Natural killer cell (primary cell): ENCODE data around the gene HTRA1. TPM values are rescaled to one million over a fixed set of nuclear protein-coding genes. Genes with fewer than 3 reads are reported as not detected.

ENCODE experiments used
- ATAC-seq, 3 donors: fragments of 150-1000 bp in 2 of 3; fragments of 200-7000 bp in 1 of 3; cut with Tn5 transposase; 1 replicate in 1 of 3; 2 replicates in 2 of 3; pipeline ENCODE4 v1.10.0; 2021; ENCODE audit warnings: mild to moderate bottlenecking in 2 of 3, moderate library complexity in 2 of 3
- DNase-seq, 2 donors: peaks; one replicate each; pipeline versions ENCODE4 v3.0.0 to v3.0.0-alpha.2; 2013 to 2021; ENCODE audit warnings: mixed read lengths in 1 of 2
- H3K27ac ChIP-seq: one replicate; pipeline ENCODE4 v1.5.1; 2013; ENCODE audit warnings: mild to moderate bottlenecking, low read length
- H3K27me3 ChIP-seq: one replicate; pipeline ENCODE4 v1.6.1; 2013; ENCODE audit warnings: low read length; ENCODE audit not compliant: control insufficient read depth, insufficient read depth
- H3K36me3 ChIP-seq: one replicate; pipeline ENCODE4 v1.6.1; 2013; ENCODE audit warnings: low read length; ENCODE audit not compliant: control insufficient read depth, insufficient read depth
- H3K4me1 ChIP-seq: one replicate; pipeline ENCODE4 v1.6.1; 2013; ENCODE audit warnings: low read length; ENCODE audit not compliant: control insufficient read depth, insufficient read depth
- H3K4me3 ChIP-seq: one replicate; pipeline ENCODE4 v1.5.1; 2013; ENCODE audit warnings: low read length
- H3K9me3 ChIP-seq: one replicate; pipeline ENCODE4 v1.6.1; 2013; ENCODE audit warnings: low read length; ENCODE audit not compliant: control insufficient read depth, insufficient read depth
- H3K27ac Mint-ChIP-seq, 2 donors: one replicate each; pipeline ENCODE4 v1.8.0; 2022; ENCODE audit warnings: mild to moderate bottlenecking in 2 of 2, mixed read lengths in 2 of 2, moderate library complexity in 1 of 2
- H3K27me3 Mint-ChIP-seq, 2 donors: one replicate each; pipeline ENCODE4 v1.8.0; 2022; ENCODE audit warnings: low read depth in 2 of 2, mixed read lengths in 2 of 2
- H3K36me3 Mint-ChIP-seq: one replicate; pipeline ENCODE4 v1.8.0; 2022; ENCODE audit warnings: mixed read lengths
- H3K4me1 Mint-ChIP-seq, 2 donors: one replicate each; pipeline ENCODE4 v1.8.0; 2022; ENCODE audit warnings: mixed read lengths in 2 of 2
- H3K4me3 Mint-ChIP-seq: one replicate; pipeline ENCODE4 v1.8.0; 2022; ENCODE audit warnings: mild to moderate bottlenecking, moderate library complexity, mixed read lengths
- H3K9me3 Mint-ChIP-seq, 2 donors: one replicate each; pipeline ENCODE4 v1.8.0; 2022; ENCODE audit warnings: mixed read lengths in 2 of 2
- WGBS: methylation state at CpG from one replicate; pipeline ENCODE4 v1.1.7; 2013; ENCODE audit warnings: missing lambda C conversion rate; ENCODE audit not compliant: insufficient coverage; 5-methylcytosine and 5-hydroxymethylcytosine counted together
- intact Hi-C: fragments of 100-400 bp; cut with micrococcal nuclease; formaldehyde crosslinking; loops from one replicate; pipeline ENCODE4 v1.14.2; 2022
- total RNA-seq, 4 donors: library from RNA; stranded (reverse); fragments of 120-200 nt in 1 of 4; gene quantifications; one replicate each; pipeline versions ENCODE4 v1.2.3 to v1.2.4, GENCODE V29; 2013 to 2022
- TF ChIP-seq, protein P1 (sequence below): fragments of 200-600 bp; IDR thresholded peaks from one replicate; pipeline ENCODE4 v1.8.0; 2022; ENCODE audit warnings: antibody characterized with exemption

Gene HTRA1
- total RNA-seq, 3 donors from 2014 or later (not counting 1 experiment from before 2014, with no cell fraction given) = not detected

- H3K4me3 Mint-ChIP-seq = no peak overlapping the region
- intact Hi-C loops = no loop called here
- peaks cover 5 to 20% of the 10 kb centered on the region in 2 donors for H3K27me3 Mint-ChIP-seq
- no peak overlapping the region for H3K27ac Mint-ChIP-seq
- no peaks in the 10 kb centered on the region for H3K9me3 Mint-ChIP-seq
- DNase-seq (no peak), ATAC-seq (no peak)
- Histone ChIP-seq H3K9me3 (no peaks in the 10 kb centered on the region), H3K27me3 (no peaks in the 10 kb centered on the region), H3K36me3 (no peaks in the 10 kb centered on the region), H3K4me1 (no peaks in the 10 kb centered on the region), H3K27ac (no peak overlapping the region), H3K4me3 (no peak overlapping the region)
- TF ChIP-seq, protein P1, sequence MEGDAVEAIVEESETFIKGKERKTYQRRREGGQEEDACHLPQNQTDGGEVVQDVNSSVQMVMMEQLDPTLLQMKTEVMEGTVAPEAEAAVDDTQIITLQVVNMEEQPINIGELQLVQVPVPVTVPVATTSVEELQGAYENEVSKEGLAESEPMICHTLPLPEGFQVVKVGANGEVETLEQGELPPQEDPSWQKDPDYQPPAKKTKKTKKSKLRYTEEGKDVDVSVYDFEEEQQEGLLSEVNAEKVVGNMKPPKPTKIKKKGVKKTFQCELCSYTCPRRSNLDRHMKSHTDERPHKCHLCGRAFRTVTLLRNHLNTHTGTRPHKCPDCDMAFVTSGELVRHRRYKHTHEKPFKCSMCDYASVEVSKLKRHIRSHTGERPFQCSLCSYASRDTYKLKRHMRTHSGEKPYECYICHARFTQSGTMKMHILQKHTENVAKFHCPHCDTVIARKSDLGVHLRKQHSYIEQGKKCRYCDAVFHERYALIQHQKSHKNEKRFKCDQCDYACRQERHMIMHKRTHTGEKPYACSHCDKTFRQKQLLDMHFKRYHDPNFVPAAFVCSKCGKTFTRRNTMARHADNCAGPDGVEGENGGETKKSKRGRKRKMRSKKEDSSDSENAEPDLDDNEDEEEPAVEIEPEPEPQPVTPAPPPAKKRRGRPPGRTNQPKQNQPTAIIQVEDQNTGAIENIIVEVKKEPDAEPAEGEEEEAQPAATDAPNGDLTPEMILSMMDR = no peak
- no peaks in the 10 kb centered on the region for H3K36me3 Mint-ChIP-seq
- 88% methylated on average over 5 of the region's 5 CpGs for WGBS
- H3K4me1 Mint-ChIP-seq = peaks cover 0 to 4% of the 10 kb centered on the region in 2 donors
These were observed 37.2 kb downstream of the HTRA1 start for GRCh38 chr10:122498521-122498920.

DNA sequence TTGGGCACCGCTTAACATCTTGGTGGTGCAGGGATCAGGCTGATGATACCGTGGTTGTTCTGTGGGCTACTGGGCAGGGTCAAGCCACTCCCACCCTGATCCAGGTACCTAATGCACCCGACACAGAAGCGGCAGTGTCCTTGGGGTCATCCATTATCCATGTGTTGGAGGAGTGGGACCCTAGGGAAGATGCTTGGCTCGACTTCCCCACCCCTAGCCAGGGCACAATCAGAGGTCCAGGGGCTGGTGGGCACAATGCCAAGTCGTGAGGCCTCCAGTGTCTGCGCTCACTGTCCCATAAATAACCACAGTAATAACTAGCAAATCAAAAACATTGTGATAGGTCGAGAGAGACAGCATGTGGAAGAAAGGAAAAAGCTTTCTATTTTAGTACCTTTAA is 37.7 kb downstream of the HTRA1 start:
- no peaks in the 10 kb centered on the region for H3K36me3 Mint-ChIP-seq
- TF ChIP-seq, protein P1 = no peak
- H3K27me3 Mint-ChIP-seq = peaks cover 5 to 20% of the 10 kb centered on the region in 2 donors
- intact Hi-C loops = no loop called here
- H3K9me3 ChIP-seq = no peaks in the 10 kb centered on the region
- H3K9me3 Mint-ChIP-seq = no peaks in the 10 kb centered on the region
- H3K4me1 Mint-ChIP-seq = peaks cover 0 to 4% of the 10 kb centered on the region in 2 donors
- no peak overlapping the region for H3K27ac Mint-ChIP-seq
- ATAC-seq (no peak), DNase-seq (no peak)
- WGBS = 91% methylated on average over 5 of the region's 8 CpGs
- H3K4me1 ChIP-seq = no peaks in the 10 kb centered on the region
- no peak overlapping the region for H3K4me3 Mint-ChIP-seq
- H3K27me3 ChIP-seq = no peaks in the 10 kb centered on the region
- H3K27ac ChIP-seq = no peak overlapping the region
- no peaks in the 10 kb centered on the region for H3K36me3 ChIP-seq
- H3K4me3 ChIP-seq = no peak overlapping the region

GRCh38 chr10:122499491-122499941 is 38.2 kb downstream of the HTRA1 start:
- WGBS = 61% methylated on average over 5 of the region's 5 CpGs
- no peaks in the 10 kb centered on the region for H3K36me3 ChIP-seq
- Mint-ChIP-seq H3K27ac (no peak overlapping the region), H3K4me3 (no peak overlapping the region), H3K9me3 (no peaks in the 10 kb centered on the region), H3K4me1 (peaks cover 0 to 4% of the 10 kb centered on the region in 2 donors), H3K36me3 (no peaks in the 10 kb centered on the region), H3K27me3 (peaks cover 5 to 20% of the 10 kb centered on the region in 2 donors)
- H3K4me3 ChIP-seq = no peak overlapping the region
- no peak overlapping the region for H3K27ac ChIP-seq
- no peaks in the 10 kb centered on the region for H3K9me3 ChIP-seq
- no peaks in the 10 kb centered on the region for H3K4me1 ChIP-seq
- ATAC-seq (no peak), DNase-seq (no peak)
- intact Hi-C loops = no loop called here
- TF ChIP-seq, protein P1 = no peak
- H3K27me3 ChIP-seq = no peaks in the 10 kb centered on the region

DNA sequence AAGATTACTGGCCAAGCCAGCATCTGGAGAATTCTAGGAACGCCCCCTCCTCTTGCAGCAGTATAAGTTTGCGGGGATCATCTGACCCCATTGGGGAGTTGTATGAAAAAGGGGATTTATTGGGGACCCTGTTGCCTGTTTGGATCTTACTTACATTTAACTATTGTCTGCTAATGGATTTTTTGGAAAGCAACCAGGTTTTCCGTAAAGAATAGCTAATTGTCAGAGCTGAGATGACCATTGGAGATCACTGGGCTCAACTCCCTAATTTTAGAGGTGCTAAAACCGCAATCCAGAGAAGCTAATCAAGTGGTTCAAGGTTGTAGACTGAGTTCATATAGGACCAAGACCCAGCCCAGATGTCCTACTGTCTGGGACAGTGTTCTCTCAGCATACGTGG is 38.8 kb downstream of the HTRA1 start:
- H3K4me1 Mint-ChIP-seq = peaks cover 0 to 4% of the 10 kb centered on the region in 2 donors
- intact Hi-C loops = no loop called here
- no peak overlapping the region for H3K27ac ChIP-seq
- H3K4me3 ChIP-seq = no peak overlapping the region
- DNase-seq (no peak), ATAC-seq (no peak)
- TF ChIP-seq, protein P1 = no peak
- H3K36me3 Mint-ChIP-seq = no peaks in the 10 kb centered on the region
- H3K27me3 ChIP-seq = no peaks in the 10 kb centered on the region
- 74% methylated on average over 5 of the region's 5 CpGs for WGBS
- peaks cover 5 to 16% of the 10 kb centered on the region in 2 donors for H3K27me3 Mint-ChIP-seq
- no peak overlapping the region for H3K27ac Mint-ChIP-seq
- no peaks in the 10 kb centered on the region for H3K9me3 ChIP-seq
- H3K9me3 Mint-ChIP-seq = no peaks in the 10 kb centered on the region
- no peaks in the 10 kb centered on the region for H3K36me3 ChIP-seq
- no peak overlapping the region for H3K4me3 Mint-ChIP-seq
- no peaks in the 10 kb centered on the region for H3K4me1 ChIP-seq
